SK-N-SH (cell line): Measurements from ENCODE around the gene FBXO45. TPM values are rescaled to one million over a fixed set of nuclear protein-coding genes. Genes with fewer than 3 reads are reported as not detected.
"Not testable (repeated sequence)": the region's sequence is repeated elsewhere in the genome, so short reads cannot be mapped to it uniquely, and the experiment has no call there.

Experiments used
- CTCF ChIA-PET: fragments of 300-600, 350-600 bp; formaldehyde crosslinking; extraction: SDS; loops from one replicate; lab custom pipeline; 2021; lab: Yijun Ruan, JAX
- POLR2A ChIA-PET: fragments of 350-600 bp; sonication (Branson Sonifier 250); formaldehyde crosslinking; extraction: SDS; loops from one replicate; lab custom pipeline; 2020; ENCODE audit warnings: antibody characterized with exemption, inconsistent platforms; lab: Yijun Ruan, JAX
- DNase-seq: peaks from one replicate; pipeline ENCODE4 v3.0.0; 2012
- H2AFZ ChIP-seq: fragments of 200-600 bp; sonication (generic); 2 replicates; pipeline ENCODE4 v1.8.1; 2016; ENCODE audit warnings: antibody characterized with exemption, mild to moderate bottlenecking, low read depth
- H3F3A ChIP-seq: fragments of 200-600 bp; sonication (generic); replicated peaks from 2 replicates; pipeline ENCODE3; 2016; ENCODE audit warnings: antibody characterized with exemption, mild to moderate bottlenecking; ENCODE audit not compliant: insufficient read depth
- H3K27ac ChIP-seq, 2 experiments: fragments of 200-500 bp in 1 of 2; fragments of 200-600 bp in 1 of 2; sonication (Bioruptor generic) in 1 of 2; sonication (generic), shearing (Covaris generic) in 1 of 2; 2 replicates each; pipeline versions ENCODE4 v1.5.1 to v1.6.1; 2014 to 2016; ENCODE audit warnings: low read depth in 2 of 2, inconsistent platforms in 1 of 2, low read length in 1 of 2, mild to moderate bottlenecking in 1 of 2, mixed read lengths in 1 of 2
- H3K27me3 ChIP-seq: fragments of 200-600 bp; sonication (generic), shearing (Covaris generic); 2 replicates; pipeline ENCODE4 v1.6.1; 2016; ENCODE audit warnings: mixed run types; ENCODE audit not compliant: insufficient read depth
- H3K36me3 ChIP-seq, 2 experiments: fragments of 200-500 bp in 1 of 2; fragments of 200-600 bp in 1 of 2; sonication (Bioruptor generic) in 1 of 2; sonication (generic) in 1 of 2; replicated peaks in 1 of 2; 2 replicates each; pipeline versions ENCODE3 to v1.5.1; 2014 to 2016; ENCODE audit warnings: low read length in 1 of 2, mild to moderate bottlenecking in 1 of 2; ENCODE audit not compliant: insufficient read depth in 2 of 2, control insufficient read depth in 1 of 2
- H3K4me1 ChIP-seq, 2 experiments: fragments of 200-500 bp in 1 of 2; fragments of 200-600 bp in 1 of 2; sonication (Bioruptor generic) in 1 of 2; sonication (generic), shearing (Covaris generic) in 1 of 2; 2 replicates each; pipeline versions ENCODE4 v1.5.1 to v1.6.1; 2014 to 2016; ENCODE audit warnings: low read depth in 1 of 2, low read length in 1 of 2, mixed run types in 1 of 2; ENCODE audit not compliant: insufficient read depth in 2 of 2, control insufficient read depth in 1 of 2
- H3K4me2 ChIP-seq: fragments of 200-600 bp; sonication (generic), shearing (Covaris generic); 2 replicates; pipeline ENCODE4 v1.6.1; 2017; ENCODE audit warnings: mixed run types
- H3K4me3 ChIP-seq, 2 experiments: fragments of 200-500 bp in 1 of 2; fragments of 200-600 bp in 1 of 2; sonication (Bioruptor generic) in 1 of 2; sonication (generic), shearing (Covaris generic) in 1 of 2; 2 replicates each; pipeline versions ENCODE4 v1.5.1 to v1.8.1; 2014 to 2016; ENCODE audit warnings: low read depth in 2 of 2, inconsistent platforms in 1 of 2, low read length in 1 of 2, mild to moderate bottlenecking in 1 of 2, mixed read lengths in 1 of 2, moderate library complexity in 1 of 2
- H3K79me2 ChIP-seq: fragments of 200-600 bp; sonication (generic); 2 replicates; pipeline ENCODE4 v1.8.1; 2017; ENCODE audit warnings: mild to moderate bottlenecking; ENCODE audit not compliant: insufficient read depth
- H3K9ac ChIP-seq: fragments of 200-600 bp; sonication (generic); 2 replicates; pipeline ENCODE4 v1.6.1; 2017; ENCODE audit warnings: mixed run types
- H3K9me2 ChIP-seq: fragments of 200-600 bp; sonication (generic); 2 replicates; pipeline ENCODE4 v1.6.1; 2017; ENCODE audit warnings: mixed run types
- H3K9me3 ChIP-seq: fragments of 200-600 bp; sonication (generic); 2 replicates; pipeline ENCODE4 v1.6.1; 2017; ENCODE audit warnings: mixed run types, mild to moderate bottlenecking, moderate library complexity
- H4K20me1 ChIP-seq: fragments of 200-600 bp; sonication (generic); 2 replicates; pipeline ENCODE4 v1.6.1; 2017; ENCODE audit warnings: mild to moderate bottlenecking, mixed run types; ENCODE audit not compliant: insufficient read depth
- ELF1 ChIP-seq: IDR thresholded peaks from 2 replicates; pipeline ENCODE4 v1.4.0; 2012
- GATA2 ChIP-seq: sonication (generic); formaldehyde crosslinking; IDR thresholded peaks from 2 replicates; pipeline ENCODE4 v1.5.0; 2020; ENCODE audit warnings: mild to moderate bottlenecking, missing genetic modification reagents
- JUND ChIP-seq: IDR thresholded peaks from 2 replicates; pipeline ENCODE4 v1.4.0; 2012
- MAX ChIP-seq: IDR thresholded peaks from 2 replicates; pipeline ENCODE4 v1.4.0; 2012; ENCODE audit warnings: low read depth
- POLR2AphosphoS5 ChIP-seq: IDR thresholded peaks from 2 replicates; pipeline ENCODE4 v1.6.1; 2012; ENCODE audit warnings: low read depth, low read length
- REST ChIP-seq: IDR thresholded peaks from 2 replicates; pipeline ENCODE4 v1.6.1; 2012; ENCODE audit warnings: mild to moderate bottlenecking, low read depth, low read length, moderate library complexity
- RXRA ChIP-seq: IDR thresholded peaks from 2 replicates; pipeline ENCODE4 v1.4.0; 2012; ENCODE audit warnings: low read depth, mild to moderate bottlenecking, borderline replicate concordance
- SMC3 ChIP-seq: IDR thresholded peaks from 2 replicates; pipeline ENCODE4 v1.6.1; 2012; ENCODE audit warnings: low read depth, low read length, improper control_type of control experiment
- USF2 ChIP-seq: fragments of 150-350 bp; IDR thresholded peaks from 2 replicates; pipeline ENCODE4 v1.6.1; 2017; ENCODE audit warnings: antibody characterized with exemption, low read length, low read depth, borderline replicate concordance
- ZBTB33 ChIP-seq: IDR thresholded peaks from 2 replicates; pipeline ENCODE4 v1.4.0; 2012; ENCODE audit warnings: low read depth, borderline replicate concordance
- WGBS: methylation state at CpG from one replicate; pipeline ENCODE4 v1.1.6; 2017; ENCODE audit warnings: low lambda C conversion rate; 5-methylcytosine and 5-hydroxymethylcytosine counted together
- polyA plus RNA-seq, 3 experiments: library from polyadenylated mRNA; depleted of rRNA; stranded (reverse); fragments of >200 nt; gene quantifications; 2 replicates each; pipeline ENCODE4 v1.2.3, GENCODE V29; 2012

Gene FBXO45
- polyA plus RNA-seq, 1 of the 3 experiments (the other 2 are of a cell fraction): 3.2 TPM

GRCh38 chr3:196619223-196619622 is 50.8 kb downstream of the FBXO45 start (continued):
- no peak for TF ChIP-seq ZBTB33
- TF ChIP-seq, all 33 proteins: peak for 0

GRCh38 chr3:196619627-196620026 is 51.2 kb downstream of the FBXO45 start:
- DNase-seq: not testable (repeated sequence)

GRCh38 chr3:196620161-196620604 is 51.7 kb downstream of the FBXO45 start:
- CTCF ChIA-PET: no interaction called here
- no peak overlapping the region for H3K9ac ChIP-seq

More at GRCh38 chr3:196619627-196620026, 51.2 kb downstream of the FBXO45 start:
- CTCF ChIA-PET, H3K9me3 ChIP-seq, H3K27ac ChIP-seq, H3F3A ChIP-seq, H3K9me2 ChIP-seq, H3K9ac ChIP-seq, H3K36me3 ChIP-seq, POLR2A ChIA-PET, H2AFZ ChIP-seq, H3K4me3 ChIP-seq, H3K4me2 ChIP-seq, H4K20me1 ChIP-seq, H3K4me1 ChIP-seq, H3K79me2 ChIP-seq, H3K27me3 ChIP-seq: not testable (repeated sequence)
- WGBS: 48% methylated on average over 2 of the region's 5 CpGs

More at GRCh38 chr3:196620161-196620604, 51.7 kb downstream of the FBXO45 start:
- Histone ChIP-seq H3K4me1 (no peaks in the 10 kb centered on the region), H3K9me2 (no peaks in the 10 kb centered on the region), H3F3A (no peaks in the 10 kb centered on the region), H3K9me3 (no peaks in the 10 kb centered on the region), H3K79me2 (no peaks in the 10 kb centered on the region), H3K4me2 (no peak overlapping the region), H2AFZ (no peak overlapping the region), H4K20me1 (no peaks in the 10 kb centered on the region), H3K36me3 (no peaks in the 10 kb centered on the region)
- POLR2A ChIA-PET: interaction anchor here (0.5 kb wide), 1 partner anchor 321 kb away, joined by 3 read pairs; no protein-coding TSS in a partner anchor
- no peak for DNase-seq
- WGBS: 90% methylated on average over 10 of the region's 10 CpGs
- TF ChIP-seq JUND (no peak), RXRA (no peak), GATA2 (CRISPR knock-in tag) (no peak), USF2 (no peak), MAX (no peak), ELF1 (no peak), REST (no peak), POLR2AphosphoS5 (no peak), SMC3 (no peak)
- TF ChIP-seq, all 33 proteins: peak for 0
- Histone ChIP-seq H3K27ac (no peak overlapping the region), H3K27me3 (0 out of 2 replicates have a peak, but pooled peaks cover 5% of the 10 kb centered on the region), H3K4me3 (no peak overlapping the region)
